NB4 (cell line): ENCODE results near the gene MRFAP1L1.
"Not testable (repeated sequence)": the region's sequence is repeated elsewhere in the genome, so short reads cannot be mapped to it uniquely, and the experiment has no call there.

Source experiments
- CTCF ChIP-seq: IDR thresholded peaks from one replicate; pipeline ENCODE4 v1.5.1; 2012; ENCODE audit warnings: low read depth, low read length
- POLR2A ChIP-seq: IDR thresholded peaks from 2 replicates; pipeline ENCODE4 v1.6.1; 2011; ENCODE audit warnings: mild to moderate bottlenecking; ENCODE audit not compliant: insufficient read length; ENCODE audit errors: extremely low read depth

GRCh38 chr4:6672541-6673190 lies 37.0 kb downstream of the MRFAP1L1 start:
- not testable (repeated sequence) for TF ChIP-seq POLR2A, CTCF
